Measurements from ENCODE around the gene RDH11.

Gene RDH11

DNA sequence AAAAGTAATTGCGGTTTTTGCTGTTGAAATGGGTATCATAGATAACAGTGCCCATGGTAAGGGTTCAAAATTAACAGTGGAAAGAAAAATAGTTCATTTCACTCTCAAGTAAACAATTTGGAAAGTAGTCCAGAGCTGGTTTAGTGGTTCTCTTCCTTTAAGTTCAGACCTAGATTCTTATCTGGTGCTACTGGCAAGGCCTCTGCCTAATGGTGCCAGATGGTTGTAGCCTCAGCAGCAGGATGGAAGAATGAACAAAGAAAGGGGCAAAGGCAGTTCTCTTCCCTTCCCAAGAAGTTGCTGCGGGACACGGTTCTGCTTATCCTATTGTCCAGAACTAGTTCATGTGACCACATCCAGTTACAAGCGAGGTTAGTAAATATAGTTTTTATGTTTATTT, 65.4 kb downstream of the RDH11 start:
- Histone ChIP-seq H3K27ac (ENCODE audit: low read depth, low read length) (no peak overlapping the region), H3K4me3 (ENCODE audit: low read depth, low read length) (no peak overlapping the region), H3K4me1 (ENCODE audit: control insufficient read depth, insufficient read depth, low read length) (no peaks in the 10 kb centered on the region), H3K9me3 (ENCODE audit: control insufficient read depth, insufficient read depth, low read depth, low read length) (no peaks in the 10 kb centered on the region), H3K9ac (ENCODE audit: low read length) (no peak overlapping the region), H3K27me3 (ENCODE audit: control insufficient read depth, insufficient read depth, low read length) (no peaks in the 10 kb centered on the region), H3K36me3 (ENCODE audit: control insufficient read depth, insufficient read depth, low read length) (no peaks in the 10 kb centered on the region)

- H3K36me3 ChIP-seq (ENCODE audit: control insufficient read depth, insufficient read depth, low read length), result peaks cover 9% of the 10 kb centered on the region; the same call in 1 of the 2 replicates
- no peak overlapping the region for H3K4me3 ChIP-seq (ENCODE audit: low read depth, low read length)
- H3K27me3 ChIP-seq (ENCODE audit: control insufficient read depth, insufficient read depth, low read length), result no peaks in the 10 kb centered on the region
- H3K9ac ChIP-seq (ENCODE audit: low read length), result no peak overlapping the region
- H3K9me3 ChIP-seq (ENCODE audit: control insufficient read depth, insufficient read depth, low read depth, low read length), result no peaks in the 10 kb centered on the region
- peaks cover 7% of the 10 kb centered on the region for H3K4me1 ChIP-seq (ENCODE audit: control insufficient read depth, insufficient read depth, low read length)
- H3K27ac ChIP-seq (ENCODE audit: low read depth, low read length), result no peak overlapping the region
These were observed 68.0 kb downstream of the RDH11 start for GRCh38 chr14:67627519-67627918.

All from HUES6 (cell line).